ENCODE measurements around the gene CUEDC1.

CUEDC1 gene

DNA sequence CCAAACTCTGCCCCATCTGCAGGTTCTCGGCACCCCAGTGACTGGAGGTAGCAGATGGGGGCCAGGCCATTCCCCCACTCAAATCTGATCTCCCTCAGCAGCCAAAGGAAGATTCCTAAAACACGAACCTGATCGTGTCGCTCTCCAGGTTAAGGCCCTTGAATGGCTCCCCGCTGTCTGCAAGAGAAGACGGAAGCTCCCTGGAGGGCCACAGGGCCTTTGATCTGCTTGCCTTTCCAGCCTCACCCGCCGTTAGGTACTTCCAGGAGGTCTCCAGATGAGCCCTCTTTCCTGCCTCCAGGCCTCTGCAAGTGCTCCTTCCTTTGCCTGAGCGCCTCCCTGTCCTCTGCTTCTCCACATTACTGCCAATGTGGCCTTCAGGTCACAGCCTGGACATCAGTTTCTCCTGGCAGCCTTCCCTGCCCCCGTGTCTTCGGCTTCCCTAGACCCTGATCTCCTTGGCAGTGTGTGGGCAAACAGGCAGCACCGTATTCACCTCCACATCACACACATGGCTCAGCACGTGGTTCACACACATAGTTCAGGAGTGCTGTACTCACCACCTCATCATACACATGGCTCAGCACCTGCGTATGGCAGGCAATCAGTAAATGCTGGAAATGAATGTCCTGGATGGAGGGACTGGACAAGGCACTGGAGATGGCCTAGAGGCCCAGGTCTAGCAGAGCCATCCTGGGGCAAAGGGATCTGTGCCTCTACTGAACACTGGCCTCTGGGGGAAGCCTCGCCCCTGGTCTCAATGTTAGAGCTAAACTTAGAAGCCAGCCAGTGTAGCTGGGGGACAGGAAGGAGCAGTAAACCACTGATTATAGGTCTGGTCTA is 79.0 kb downstream of the CUEDC1 start:
- no peak for DNase-seq (ENCODE audit: low spot score)

DNA sequence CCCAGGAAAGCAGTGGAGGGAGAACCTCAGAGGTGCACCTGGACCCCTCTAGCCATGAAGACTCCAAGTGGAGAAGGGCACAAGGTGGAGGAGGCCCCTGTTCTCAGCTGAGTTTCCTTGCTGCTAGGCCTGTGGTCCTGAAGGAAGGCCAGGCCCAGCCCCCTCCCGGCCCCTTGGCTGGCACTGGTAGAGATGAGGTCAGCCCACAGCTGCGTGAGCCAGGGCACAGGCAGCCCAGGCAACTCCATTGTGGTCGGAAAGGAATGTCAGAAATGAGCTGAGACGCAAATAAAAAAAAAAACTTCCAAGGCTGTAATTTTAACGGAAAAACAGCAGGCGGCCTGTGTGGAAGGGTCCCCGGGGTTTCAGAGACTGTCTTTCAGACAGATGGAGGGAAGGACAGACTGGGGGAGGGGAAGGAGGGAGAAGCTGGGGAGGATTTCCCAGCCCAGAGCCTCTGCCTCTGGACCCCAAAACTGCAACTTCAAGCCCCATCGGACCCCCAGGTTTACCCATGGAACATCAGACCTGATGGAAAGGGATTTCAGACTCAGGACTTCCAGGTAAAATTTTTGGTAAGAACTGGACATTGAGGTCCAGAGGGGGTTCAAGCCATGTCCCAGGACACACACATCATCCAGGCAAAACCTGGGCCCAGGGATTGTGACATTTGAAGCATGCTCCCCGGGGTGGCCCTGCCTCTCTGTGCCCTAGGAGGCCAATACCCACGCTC is 79.8 kb downstream of the CUEDC1 start:
- peak; percentile 83 for DNase-seq (ENCODE audit: low spot score)

DNA sequence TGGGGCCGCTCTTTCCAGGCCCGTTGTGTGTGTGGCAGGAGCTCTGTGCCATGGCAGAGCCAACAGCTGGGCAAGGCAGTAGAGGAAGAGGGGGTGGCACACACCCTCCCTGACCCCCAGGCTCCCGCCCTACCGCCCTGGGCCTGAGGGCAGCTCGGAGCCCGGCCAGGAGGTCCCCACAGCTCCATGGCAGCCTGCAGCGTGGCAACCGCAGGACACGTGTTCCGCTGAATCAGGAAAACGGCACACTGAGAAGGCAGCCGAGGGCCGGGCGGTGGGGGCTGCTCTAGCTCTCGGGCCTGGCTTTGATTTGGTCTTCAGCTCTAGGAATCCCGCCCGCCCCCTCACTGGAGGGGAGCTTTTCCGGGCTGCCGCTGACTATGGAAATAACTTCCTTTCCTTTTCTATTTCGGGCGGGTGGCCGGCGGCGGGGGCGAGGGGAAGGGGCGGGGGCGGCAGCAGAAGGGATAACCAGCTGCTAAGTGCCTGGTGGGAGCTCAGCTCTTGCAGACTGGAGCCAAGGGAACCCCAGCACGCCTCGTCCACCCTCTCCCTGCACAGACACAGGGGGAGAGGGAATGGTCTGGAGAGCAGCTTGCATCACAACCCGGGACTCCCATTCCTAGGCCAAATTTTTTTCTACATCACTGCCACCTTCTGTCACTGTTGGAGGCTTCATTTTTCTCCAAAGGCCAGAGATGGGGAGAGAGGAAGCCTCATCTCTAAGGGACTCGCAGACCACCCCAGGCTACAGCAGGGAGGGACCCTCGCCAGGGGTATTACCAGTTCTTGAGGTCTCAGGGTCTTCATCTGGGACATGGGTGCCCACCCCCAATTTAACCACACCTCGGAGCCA is 80.5 kb downstream of the CUEDC1 start:
- peak; percentile 83 for DNase-seq (ENCODE audit: low spot score)

DNA sequence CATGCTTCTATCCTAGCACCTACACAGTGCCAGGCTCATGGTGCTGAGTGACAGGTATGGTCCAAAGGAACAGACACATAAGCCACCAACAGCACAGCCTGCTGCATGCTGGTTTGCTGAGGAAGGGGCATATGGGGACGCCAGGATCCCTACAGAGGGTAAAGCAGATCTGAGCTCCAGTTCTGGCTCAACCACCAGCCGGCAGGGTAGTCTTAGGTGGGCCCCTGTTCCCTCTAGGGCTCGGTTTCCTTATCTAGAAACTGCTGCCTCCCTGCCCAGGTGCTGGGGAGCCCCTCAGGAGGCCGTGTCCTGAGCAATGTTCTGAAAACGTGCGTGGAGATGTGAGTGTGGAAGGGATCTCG is 81.2 kb downstream of the CUEDC1 start:
- DNase-seq (ENCODE audit: low spot score): no peak

DNA sequence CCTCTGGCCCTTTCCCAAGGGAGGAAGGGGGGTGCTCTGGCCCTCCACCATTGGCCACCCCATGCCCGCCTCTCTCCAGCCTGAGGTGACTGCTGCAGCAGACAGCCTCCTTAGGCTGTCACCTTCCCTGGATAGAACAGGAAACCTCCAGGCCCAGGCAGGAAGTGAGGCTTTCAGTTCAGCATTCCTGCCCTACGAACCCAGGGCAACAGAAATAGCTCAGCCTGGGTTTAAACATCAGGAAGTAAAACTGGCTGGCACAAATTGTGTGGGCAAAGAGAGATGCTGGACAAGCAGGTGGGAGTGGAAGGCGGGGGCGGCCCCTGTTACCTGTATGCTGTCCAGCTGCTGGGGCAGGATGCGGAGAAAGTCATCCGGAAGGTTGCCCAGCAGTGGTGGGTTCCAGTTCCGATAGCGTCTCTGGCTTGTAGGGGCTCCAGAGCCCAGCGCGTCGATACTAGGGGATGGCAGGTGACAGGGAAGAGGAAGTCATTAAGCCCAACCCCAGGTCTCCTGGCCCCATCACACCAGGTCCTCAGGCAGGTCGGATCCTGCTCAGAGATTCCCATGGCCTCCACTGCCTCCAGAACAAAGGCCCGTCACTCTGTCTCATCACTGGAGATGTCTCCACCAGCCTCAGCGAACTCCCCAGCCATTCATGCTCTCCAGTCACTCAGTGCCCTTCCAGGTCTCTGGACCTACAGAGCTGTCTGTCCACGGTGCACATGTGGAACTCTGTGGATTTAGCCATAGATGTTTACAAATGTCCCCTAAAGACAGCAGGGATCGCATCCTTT is 81.8 kb downstream of the CUEDC1 start:
- peak; percentile 84 for DNase-seq (ENCODE audit: low spot score)

DNA sequence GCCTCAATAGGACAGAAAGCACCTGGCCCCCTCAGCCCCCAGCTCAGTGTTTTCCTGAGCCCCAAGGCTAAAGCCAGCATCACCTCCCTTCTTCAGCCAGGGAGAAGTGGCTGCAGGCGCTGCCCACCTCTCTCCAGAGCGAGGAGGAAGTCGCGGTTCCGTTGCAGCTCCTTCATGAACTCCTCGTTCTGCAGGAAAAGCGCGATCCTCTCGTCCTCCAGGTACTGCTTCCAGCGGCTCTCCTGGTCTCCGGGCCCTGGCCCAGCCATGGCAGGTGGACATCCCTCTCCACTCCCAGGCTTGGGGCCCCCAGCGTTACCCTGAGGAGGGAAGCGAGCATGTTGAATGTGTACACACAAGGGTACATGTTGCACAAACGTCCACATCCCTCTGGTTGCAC is 82.7 kb downstream of the CUEDC1 start:
- DNase-seq (ENCODE audit: low spot score): no peak

DNA sequence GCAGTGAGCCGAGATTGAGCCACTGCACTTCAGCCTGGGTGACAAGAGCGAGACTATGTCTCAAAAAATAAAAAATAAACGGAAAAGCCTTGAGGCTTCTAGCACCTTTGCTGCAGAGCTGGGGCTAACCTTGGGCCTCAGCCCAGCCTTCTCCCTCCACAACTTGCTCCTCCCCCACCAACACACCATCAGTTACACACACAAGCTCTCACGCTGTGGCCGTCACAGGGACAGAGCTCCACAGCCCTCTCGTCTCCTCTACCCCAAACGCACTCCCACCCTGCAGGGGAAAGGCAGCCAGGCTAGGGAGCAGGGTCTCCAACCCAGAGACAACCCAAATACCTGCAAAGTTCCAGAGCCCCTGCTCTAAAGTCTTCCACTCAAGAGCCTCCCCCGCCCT is 83.3 kb downstream of the CUEDC1 start:
- no peak for DNase-seq (ENCODE audit: low spot score)

DNA sequence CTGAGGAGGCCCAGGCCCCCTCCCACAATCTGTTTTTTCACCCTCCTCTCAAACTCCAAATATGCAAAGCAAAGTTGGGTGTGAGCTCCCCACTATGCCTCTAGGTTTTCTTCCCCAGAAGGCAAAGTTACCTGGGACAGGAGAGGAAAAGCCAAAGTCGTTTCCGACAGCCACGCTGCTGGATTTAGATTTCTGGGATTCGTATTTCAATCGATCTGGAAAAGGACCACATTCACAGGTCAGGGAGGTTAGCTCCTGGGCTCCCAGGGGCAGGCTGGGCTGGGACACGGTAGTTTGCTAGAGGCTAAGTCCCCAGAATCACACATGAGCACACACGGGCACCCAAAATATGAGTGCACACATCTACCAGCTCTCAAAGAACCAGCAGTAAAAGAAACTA is 84.1 kb downstream of the CUEDC1 start:
- no peak for DNase-seq (ENCODE audit: low spot score)

DNA sequence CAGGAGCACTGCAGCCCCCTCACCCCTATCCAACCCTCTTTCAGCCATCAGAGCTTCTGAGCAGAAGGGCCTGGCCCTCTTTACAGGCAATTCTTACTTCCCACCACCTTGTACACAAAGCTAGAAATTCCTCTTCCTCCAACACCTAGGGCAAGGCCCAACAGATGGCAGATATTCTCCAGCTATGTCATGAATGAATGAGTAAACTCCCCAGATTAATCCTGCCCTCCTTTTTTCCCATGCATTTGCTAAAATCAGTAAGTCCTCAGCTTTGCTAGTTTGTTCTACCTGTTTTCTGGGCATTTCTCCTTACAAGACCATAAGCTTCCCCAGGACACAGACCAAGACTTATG is 85.0 kb downstream of the CUEDC1 start:
- no peak for DNase-seq (ENCODE audit: low spot score)

DNA sequence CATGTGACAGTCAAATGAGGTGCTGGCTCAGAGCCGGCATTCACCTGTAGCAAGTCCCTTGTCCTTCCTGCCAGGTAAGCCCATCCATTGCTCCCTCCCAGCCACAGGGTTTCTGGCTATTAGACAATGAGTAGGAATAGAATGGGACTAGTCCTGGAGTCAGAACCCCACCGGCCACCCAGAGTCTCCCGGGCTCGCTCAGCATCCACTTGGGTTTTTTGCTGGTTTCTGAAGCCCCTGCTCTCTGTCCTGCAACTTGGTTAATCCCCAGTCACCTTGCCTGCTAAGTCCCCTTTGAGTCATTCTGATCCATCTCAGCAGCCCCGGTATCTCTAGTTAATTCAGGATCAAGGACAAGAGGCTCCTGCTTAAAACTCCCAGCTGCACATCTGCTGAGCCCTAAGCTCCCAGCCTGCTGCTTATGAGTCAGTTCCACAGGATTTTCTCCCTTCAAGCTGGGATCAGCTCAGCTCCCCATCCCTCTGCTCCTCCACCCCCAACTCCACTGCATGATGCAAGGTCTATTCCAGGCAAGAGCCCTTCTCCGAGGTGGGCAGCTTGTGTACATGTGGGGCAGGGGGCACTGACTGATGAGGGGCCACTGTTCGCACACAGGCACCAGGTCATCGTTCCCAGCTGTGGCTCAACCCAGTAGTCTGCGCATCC is 85.5 kb downstream of the CUEDC1 start:
- no peak for DNase-seq (ENCODE audit: low spot score)

DNA sequence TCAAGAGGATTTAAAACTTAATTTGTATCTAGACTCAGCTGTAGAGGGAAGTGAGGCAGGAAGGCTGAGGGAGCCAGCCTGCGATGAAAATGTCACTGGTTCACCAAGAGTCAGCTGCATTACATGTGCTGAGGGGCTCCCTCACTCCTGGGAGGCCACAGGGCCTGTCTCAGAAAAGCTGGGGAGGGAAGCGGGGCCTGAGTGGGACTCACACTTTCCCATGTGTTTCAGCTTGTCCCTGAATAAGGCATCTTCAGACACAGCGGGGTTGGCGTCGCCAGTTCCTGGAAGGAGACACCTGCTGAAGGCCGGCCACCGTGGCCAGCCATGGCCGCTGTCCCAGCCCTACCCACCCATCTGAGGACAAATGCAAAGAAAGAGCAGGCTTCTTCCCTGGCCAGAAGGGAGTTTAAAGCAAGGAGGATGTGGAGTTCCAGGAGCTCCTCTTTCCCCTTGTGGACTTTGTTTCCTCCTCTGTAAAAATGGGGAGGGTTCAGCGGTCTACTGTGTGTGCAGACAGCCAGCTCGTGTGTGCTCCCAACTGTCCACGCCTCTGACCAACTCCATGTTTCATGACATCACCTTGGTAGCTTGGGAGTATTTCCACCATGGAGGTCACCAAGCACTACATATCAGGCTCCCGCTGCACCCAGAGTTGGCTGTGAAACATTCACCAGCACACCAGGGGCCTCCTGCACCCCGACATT is 86.1 kb downstream of the CUEDC1 start:
- no peak for DNase-seq (ENCODE audit: low spot score)

DNA sequence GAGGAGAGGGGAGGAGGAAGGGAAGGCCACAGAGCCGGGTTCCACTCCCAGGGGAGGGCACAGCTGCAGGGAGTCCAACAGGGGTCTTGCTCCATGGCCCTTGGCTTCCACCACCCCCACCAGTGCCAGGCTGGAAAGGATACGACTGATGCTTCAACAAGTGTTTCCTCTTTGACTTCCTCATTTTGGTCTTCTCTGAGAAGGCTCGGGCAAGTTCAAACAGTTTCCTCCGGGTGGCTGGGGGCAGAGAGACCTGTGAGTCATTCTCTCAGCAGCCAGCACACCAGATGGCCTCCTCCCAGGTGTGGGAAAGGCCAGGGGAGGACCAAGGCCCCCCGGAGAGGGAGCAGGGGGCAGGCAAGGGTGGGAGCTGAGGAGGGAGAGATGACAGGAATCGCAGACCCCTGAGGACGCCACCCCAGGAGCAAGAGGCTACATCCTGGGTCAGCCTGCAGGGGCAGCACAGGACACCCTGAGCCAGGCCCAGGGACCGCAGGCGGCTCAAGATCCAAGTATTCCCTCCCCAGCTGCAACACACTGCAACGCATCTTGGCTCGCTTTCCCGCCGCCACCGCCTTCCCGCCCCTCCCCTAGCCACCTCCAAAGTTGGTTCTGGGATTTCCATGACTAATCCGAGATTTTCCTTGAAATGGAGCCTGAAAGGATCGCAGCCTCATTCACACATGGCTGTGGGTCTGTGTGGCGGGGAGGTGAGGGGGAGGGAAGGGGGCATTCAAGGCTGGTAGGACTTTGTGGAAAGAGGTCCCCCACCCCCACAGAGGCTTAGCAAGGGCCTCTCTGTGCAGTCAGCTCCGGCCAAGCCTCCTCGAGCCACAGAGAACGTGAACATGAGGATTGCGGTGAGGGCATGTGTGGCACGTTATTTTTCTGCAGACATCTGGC is 87.0 kb downstream of the CUEDC1 start:
- peak; percentile 71 for DNase-seq (ENCODE audit: low spot score)

DNA sequence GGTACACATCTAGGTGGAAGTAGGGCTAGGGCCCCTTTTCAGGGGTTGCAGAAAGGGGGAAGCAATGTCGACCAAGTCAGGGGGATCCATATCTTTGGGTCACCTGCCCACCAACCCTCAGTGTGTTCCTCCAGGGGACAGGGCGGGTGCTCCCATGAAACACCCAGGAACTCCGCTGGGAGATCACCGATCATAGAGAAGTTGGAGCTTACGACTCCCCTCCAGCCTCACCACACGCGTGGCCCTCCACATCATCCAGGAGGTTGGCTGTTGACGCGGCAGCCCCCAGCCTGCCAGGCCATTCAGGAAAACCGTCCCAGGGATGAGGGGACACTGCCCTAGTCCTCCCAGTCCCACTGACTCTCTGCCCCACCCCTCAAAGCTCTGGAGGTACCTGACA is 88.1 kb downstream of the CUEDC1 start:
- no peak for DNase-seq (ENCODE audit: low spot score)

DNA sequence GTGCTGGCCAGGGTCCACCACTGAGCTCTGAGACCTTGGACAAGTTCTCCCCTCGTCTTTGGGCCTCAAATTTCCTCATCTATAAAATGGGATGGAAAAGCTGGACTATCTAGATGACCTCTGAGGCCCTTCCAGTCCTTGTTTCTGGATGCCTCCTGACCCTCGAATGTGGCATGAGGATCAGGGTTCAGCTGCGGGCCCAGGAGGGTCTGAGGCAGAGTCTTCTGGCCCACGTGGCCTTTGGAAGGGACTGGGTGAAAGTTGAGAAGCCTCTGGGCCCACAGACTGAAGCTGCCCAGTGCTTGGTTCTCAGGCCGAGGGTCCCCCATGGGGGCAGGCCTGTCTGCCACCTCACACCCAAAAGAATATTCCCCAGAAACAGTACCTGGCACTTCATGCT is 88.5 kb downstream of the CUEDC1 start:
- no peak for DNase-seq (ENCODE audit: low spot score)

DNA sequence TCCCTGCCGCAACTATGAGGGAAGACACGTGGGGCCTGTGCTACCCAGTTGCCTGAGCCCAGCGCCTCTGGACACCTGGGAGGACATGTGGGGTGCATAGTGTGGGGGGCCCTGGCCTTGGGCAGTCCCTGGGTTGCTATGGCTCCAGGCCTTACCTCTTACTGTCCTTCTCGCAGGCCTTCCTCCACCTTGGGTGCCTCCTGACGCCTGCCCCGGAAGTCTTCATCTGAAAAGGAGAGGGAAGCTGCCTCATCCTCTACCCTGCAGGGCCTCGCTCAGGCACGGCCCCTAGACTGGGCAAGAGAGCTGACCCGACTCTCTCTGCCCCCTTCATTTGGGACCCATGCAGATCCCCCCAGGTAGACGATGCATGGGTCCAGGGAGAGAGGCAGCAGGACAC is 88.9 kb downstream of the CUEDC1 start:
- no peak for DNase-seq (ENCODE audit: low spot score)

DNA sequence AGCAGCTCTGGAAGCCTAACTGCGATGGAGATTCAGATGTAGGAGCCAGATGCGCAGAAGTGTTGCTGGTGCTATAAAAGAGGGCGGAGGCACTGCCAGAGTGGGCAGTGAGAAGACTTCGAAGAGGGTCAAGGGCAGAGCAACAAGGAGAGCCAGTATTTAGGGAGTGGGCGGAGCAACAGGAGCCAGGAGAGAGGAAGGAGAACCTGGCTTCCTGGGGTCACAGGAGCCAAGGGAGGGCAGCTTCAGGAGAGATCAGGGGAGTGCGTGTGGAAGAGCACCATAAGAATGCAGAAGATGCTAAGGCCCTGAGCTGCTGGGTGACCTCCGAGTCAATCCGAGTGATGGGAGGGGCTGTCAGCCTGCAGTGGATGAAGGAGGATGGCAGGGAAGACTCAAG is 90.9 kb downstream of the CUEDC1 start:
- no peak for DNase-seq (ENCODE audit: low spot score)

DNA sequence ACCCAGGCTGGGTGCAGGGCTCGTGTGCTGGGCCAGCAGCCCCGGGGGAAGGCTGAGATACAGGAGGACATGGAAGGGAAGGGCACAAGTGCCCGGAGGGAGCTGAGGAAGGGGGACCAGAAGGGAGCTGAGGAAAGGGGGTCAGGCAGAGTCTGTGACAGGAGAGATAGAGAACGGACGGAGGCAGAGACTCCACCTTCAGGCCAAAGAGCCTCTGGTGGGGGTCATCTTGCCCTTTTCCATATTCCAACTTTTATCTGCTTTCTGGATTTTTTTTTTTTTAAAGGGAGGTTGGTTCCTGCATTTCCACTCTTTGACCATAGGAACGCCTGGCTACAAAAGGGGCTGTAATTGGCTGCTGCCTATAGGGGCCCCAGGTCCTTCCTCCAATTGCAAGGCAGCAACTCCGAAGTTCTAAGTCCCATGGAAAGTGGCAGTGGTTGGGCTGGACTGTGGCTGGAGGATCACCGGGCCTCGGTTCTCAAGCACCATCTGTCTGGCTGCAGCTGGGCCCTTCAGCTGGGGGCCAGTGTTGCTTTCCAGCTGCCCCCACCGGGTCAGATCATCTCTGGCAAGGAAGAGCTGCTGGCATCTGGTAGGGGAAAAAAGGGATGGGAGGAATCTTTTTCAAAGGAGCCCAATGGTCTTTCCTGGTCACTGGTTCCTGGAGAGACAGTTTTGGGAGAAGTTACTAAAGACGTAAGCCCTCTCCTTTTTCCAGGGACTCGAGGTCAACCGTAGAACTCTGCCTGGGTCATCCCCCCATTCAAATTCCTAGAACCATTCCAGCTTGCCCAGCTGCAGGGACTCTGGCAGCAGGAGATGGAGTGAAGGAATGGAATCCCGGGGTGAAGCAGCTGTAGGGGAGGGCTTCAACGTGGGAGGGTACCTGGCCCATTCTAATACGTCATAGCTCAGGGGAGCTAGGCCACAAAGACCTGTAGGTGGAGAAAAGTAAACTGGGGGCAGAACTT is 92.2 kb downstream of the CUEDC1 start:
- DNase-seq (ENCODE audit: low spot score): peak; percentile 64
